Measurements from ENCODE around the gene DISC1.

DISC1 gene

DNA sequence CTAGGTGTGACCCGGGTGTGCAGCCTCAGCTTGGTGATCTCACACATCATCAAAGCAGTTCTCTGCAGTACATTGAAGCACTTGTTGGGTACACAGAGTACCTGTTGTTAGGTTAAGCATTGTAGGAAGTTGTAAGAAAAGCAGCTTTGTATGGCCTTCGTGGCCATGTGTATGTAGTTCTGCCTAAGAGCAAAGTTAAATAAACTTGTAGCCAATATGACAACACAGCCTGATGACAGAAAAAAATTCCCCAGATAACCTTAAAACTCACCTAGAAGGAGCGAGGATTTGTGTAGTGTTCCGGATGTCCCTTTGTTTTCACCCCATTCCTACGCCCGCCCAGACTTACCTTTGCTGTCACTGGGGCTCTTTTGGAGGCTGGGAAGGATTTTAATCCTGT, 48.0 kb downstream of the DISC1 start:
- DNase-seq = no peak

DNA sequence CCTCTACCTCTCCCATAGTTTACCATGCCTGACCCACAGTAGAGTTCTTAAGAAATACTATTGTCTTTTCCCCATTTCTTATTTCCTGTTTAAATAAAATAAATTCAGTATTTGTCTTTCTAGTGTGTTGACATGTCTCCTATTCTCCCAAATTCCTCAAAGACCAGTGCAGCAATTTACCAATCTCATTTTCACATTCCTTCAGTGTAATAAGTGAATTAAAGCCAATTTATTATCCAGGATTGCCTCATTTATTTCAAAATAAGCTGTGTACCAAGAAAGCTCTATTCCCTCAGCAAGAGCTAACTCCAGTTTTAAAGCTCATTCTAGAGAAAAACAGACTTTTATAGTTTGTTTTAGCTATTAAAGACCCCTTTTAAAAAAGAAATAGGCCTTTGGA, 49.9 kb downstream of the DISC1 start:
- DNase-seq = no peak

DNA sequence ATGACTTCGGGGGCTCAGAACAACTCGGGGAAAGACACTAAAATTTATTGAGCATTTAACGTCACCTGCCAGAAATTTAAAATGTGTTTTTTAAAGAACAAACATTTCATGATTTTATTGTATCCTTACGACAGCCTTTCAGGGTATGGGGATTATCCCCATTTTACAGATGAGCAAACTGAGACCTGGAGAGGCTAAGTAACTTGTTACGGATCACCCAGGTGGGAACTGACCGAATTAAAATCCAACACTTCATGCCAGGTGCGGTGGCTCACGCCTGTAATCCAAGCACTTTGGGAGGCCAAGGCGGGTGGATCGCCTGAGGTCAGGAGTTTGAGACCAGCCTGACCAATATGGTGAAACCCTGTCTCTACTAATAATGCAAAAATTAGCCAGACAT, 50.9 kb downstream of the DISC1 start:
- no peak for DNase-seq

DNA sequence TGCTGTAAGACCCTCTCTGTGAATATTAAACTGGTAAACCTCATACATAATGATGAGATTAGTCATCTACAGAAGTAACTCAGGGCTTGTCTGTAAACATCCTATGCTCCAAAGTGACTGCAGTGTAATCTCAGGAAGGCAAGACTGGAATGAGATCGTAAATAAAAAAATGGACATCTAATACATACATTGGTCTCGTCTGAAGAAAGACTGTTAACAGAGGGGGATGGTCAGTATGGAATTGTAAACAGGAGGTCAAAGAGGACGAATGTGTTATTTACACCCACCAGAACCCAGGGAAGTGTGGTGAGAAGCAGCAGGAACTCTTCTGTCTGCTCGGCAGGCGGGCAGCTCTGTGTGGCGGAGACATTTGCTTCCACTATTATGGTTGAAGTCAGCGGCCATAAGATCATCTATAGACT, 51.4 kb downstream of the DISC1 start:
- no peak for DNase-seq

DNA sequence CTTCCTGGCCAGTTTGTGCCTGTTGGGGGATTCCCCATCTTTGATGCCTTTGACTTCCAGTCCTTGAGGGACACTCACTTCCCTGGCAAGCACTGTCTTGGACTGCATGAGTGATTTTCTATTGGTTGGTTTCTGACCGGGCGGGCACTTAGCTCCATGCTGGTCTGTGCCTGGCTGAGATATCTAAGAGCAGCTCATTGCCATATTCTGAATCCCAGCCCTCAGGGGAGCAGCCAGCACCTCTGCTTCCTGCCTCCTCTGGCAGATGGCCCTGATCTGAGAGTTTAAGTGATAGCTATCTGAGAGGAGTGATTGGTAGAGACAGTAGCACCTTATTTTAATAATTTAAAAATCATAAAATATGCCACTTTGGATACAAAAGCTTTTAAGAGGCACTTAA, 52.5 kb downstream of the DISC1 start:
- DNase-seq = no peak

DNA sequence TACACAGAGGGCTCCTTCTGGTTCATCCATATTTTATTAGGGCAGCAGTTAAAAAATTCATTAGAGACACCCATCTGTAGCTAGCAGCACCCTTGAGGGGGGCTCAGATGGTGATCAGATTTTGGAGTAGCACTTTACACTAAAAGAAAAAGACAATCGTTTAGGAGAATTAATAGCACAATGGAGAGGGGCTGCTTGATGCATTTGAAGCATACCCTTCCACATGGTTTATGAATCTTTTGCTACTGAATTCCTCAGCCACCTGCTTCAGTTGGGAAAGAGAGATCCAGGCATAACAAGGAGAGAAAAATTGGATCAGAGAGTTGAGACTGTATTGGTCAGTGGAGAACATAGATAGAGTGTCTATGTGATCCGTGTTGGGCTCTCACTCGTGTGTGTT, 54.4 kb downstream of the DISC1 start:
- DNase-seq = no peak

DNA sequence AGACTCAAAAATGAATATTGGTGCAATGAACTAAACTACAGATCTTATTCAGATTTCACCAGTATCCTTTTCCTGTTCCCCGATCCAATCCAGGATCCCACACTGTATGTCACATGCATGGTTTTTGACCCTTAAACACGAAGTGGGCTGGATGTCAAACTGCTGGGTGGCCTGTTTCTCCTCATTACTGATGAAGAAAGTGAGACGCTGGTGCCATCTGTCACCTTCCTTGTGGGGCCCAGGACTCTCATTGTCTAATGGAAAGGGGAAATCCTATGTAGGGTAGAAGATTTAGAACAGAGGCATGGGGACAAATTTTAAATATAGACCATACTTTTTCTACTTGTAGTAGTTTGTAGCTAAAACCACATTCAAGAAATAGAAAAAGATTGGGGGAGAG, 56.2 kb downstream of the DISC1 start:
- DNase-seq = no peak

DNA sequence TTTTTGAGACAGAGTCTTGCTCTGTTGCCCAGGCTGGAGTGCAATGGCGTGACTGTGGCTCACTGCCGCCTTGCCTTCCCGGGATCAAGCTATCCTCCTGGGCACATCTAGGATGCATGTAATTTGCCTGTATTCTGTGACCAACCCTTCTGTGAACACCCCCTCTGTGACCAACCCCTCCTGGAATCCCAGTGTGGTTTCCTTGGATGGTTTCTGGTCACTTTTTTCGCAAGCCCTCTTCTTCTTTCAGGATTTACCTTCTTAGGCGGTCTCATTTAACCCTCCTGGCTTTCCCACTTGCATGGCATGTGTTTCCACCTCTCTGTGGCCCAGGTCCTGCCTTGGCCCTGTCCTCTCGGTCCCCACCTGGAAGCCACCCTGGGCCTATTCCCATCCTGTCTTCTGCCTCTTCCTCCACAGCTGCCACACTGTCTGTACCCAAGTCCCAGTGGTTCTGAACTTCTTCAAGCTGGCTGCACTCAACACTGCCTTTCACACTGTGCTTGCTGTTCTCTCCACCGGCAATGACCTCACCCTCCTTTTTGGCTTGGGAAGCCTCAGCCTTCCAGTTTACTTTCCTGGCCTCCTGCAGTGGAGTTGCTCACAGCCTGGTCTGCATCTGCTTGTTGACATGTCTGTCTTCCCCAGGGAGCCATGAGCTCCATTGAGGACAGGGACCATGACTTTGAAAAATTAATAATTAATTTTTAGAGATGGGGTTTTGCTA, 57.0 kb downstream of the DISC1 start:
- no peak for DNase-seq

DNA sequence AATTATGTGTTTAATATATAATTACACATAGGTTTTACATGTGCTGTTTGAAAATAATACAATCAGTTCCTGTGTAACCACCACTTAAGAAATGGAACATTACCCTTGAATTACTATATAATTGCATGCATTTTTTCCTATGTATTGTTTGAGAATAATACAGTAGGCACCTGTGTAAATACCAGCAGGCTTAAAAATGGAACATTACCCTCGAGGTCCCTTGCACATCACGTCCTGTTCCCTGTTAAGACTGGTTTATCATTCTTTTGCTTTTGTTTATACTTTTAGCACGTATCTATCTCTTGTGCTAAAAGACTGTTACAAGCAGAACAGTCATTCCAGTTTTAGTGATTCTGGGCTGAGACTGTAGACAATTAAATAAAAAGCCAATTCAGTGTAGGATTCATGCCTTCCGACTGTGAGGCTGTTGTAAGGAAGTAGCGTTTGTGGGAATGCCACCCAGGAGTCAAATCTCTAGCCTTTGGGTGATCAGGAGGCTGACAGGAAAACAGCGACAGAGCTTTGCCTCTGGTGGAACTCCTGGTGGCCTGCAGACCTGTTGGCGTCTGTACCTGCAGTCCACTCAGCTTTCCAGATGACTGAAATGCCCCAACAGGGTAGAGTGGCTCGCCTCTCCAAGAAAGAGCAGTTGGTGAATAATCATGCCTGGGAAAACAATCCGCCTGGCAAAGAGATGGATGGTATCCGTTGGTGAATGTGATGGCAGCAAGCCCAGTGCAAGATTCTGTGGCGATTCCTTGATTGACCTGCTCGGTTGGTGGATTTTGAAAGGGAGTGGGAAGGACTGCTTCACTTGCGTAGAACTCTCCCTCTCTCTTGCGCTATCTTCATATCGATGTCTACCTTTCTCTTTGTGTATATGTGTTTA, 58.0 kb downstream of the DISC1 start:
- DNase-seq = no peak

DNA sequence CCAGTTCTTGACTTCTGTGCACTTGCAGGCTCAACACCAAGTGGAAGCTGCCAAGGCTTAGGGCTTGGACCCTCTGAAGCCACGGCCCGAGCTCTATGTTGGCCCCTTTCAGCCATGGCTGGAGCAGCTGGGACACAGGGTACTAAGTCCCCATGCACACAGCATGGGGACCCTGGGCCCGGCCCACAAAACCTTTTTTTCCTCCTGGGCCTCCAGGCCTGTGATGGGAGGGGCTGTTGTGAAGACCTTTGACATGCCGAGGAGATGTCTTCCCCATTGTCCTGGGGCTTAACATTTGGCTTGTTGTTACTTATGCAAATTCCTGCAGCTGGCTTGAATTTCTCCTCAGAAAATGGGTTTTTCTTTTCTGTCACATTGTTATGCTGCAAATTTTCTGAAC, 59.8 kb downstream of the DISC1 start:
- DNase-seq = no peak

DNA sequence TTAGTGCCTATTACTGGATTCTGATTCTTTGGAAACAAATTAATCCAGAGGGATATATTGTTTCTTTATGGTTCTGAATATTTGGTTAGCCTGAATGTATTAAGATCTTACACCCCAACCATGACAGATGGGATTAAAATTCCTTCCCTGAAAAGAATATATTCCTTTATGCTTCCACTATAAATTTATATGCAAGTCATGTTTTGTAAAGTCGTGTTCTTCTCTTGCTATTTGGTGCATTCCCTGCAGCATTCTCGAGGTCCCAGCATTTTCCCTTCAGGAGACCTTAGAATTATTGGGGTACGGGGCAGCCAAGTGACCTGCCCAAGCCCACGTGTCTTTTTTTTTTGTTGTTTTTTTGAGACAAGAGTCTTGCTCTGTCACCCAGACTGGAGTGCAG, 62.4 kb downstream of the DISC1 start:
- no peak for DNase-seq

DNA sequence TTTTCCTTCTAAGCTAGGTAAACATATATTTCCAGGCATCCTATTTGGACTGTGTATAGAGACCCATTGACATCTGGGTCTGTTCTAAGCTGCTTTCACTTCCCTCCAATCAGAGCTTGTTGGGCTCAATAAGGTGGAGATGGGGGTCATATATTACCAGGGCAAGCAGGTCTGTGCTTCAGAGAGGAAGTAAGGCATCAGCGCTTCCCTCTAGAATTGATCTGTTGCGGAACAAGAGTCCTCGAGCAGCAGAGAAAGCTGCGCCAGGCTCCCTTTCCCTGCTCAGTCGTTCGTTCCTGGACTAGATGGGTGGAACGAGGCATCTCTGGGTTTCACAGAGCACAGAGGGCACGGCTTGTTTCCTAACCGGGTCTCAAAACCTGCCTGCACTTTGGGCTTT, 63.5 kb downstream of the DISC1 start:
- DNase-seq = no peak

DNA sequence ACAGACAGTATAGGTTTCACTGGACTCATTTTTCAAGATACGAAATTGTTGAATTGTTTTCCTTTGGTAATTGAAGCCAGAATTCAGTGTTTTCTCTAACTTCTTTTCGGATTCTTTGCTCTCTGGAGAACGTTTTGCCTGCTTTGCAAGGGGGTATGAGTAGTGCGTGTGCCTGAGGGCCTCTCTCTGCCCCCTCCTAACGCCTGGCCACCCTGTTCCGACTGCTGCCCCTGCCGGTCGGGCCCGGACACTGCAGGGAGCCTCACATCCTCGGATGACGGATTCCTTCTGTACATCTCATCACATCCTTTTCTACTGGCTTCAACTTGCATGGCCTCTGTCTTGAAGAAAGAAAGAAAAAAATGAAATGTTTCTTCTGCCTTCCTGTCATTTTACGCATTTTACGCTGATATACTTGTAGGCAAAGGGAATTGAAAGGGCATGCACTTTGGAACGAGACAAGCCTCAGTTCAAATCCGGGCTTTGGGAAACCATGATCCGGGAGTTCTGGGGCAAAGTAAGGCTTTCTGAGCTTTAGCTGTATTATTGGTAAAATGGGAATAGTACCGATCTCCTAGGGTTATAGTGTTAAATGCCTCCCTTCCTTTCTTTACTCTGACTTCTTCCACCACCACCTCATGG, 65.1 kb downstream of the DISC1 start:
- peak; percentile 25 for DNase-seq

DNA sequence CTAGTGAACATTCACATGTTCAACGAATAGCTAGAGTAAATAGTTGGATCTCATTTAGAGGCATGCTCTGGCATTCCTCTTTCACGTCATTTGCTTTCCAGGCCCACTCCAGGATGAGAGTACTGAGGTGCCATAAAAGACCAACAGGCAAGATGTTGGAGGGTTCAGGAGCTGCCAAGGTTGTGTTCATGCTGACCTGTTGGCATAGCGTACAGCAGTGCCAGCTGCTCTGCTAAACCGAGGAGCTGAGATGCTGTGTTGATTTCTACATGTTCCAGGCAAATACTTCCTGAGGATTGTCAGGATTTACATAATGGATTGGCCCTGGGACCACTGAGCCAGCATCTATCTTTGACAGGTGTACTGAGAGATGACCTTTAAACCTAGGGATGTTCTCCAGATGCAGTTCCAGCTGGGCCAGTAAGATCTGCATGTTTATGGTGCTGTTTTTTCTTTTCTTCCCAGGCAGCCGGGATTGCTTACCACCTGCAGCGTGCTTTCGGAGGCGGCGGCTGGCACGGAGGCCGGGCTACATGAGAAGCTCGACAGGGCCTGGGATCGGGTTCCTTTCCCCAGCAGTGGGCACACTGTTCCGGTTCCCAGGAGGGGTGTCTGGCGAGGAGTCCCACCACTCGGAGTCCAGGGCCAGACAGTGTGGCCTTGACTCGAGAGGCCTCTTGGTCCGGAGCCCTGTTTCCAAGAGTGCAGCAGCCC, 66.9 kb downstream of the DISC1 start:
- DNase-seq = peak; percentile 61

DNA sequence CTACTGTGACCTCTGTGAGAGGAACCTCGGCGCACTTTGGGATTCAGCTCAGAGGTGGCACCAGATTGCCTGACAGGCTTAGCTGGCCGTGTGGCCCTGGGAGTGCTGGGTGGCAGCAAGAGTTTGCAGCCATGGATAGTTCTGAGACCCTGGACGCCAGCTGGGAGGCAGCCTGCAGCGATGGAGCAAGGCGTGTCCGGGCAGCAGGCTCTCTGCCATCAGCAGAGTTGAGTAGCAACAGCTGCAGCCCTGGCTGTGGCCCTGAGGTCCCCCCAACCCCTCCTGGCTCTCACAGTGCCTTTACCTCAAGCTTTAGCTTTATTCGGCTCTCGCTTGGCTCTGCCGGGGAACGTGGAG, 67.5 kb downstream of the DISC1 start:
- peak; percentile 84 for DNase-seq

DNA sequence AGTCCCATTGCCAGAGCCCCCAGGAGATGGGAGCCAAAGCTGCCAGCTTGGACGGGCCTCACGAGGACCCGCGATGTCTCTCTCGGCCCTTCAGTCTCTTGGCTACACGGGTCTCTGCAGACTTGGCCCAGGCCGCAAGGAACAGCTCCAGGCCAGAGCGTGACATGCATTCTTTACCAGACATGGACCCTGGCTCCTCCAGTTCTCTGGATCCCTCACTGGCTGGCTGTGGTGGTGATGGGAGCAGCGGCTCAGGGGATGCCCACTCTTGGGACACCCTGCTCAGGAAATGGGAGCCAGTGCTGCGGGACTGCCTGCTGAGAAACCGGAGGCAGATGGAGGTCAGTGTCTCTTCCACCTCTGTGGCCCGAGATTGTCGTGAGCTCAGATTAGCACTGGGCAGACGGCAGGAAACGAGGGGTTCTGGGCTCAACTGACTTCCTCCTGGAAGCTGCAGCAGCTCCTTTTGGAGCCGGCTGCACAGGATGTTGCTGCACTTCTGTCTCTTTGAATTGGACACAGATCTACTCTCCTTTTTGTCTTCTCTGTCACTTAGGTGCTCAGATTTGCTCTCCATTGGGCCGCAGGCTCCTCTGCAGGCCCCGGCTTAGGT, 68.0 kb downstream of the DISC1 start:
- no peak for DNase-seq

DNA sequence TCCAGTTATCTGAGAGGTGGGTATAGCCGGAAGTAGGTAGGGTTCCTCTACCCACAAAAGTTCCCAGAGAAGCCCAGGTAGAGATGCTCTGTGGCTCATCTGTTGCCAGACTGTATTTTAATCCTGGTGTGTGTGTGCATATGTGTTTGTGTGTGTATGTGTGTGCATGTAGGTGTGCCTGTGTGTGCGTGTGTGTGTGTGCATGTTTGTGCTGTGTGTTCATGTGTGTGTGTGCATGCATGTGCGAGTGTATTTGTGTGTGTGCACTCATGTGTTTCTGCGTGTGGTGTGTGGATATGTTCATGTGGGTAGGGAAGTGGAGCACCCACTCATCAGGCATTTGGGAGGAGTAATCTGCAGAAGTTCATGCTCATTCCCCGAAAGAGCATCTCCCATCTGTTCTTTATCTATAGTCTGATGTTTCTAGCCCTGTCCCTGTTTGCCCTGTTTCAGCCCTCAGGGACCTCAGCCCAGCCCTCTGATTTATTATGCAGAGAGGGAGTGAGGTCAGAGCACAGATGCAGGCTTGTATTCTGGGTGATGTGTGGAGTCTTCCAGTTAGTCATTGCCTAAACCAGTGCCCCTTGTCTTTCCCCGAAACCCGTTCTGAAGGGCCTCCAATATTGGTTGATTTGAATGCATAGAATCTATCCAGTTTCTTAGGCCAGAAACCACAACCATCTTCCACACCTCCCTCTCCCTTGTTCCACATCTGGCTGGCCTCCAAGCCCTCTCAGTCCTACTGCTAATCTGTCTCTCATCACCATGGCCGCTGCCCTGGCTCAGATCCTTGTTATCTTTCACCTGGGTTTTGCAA, 69.1 kb downstream of the DISC1 start:
- DNase-seq = no peak

DNA sequence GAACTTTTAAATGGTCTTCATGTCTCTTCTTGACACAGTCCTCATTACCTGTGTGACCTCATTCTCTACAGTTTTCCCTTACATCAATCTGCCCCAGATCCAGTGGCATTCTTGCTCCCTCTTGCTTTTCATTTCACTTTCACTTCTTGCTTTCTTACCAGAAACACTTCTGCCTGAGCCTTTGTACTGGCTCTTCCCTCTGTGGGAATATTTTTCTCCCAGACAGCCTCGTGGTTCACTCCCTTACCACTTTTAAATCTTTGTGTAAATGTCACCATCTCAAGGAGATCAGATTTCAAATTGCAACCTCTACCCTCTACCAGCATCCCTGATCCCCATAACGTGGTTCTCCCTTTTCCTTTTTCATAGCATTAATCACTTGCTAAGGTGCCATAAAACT, 73.2 kb downstream of the DISC1 start:
- DNase-seq = no peak

DNA sequence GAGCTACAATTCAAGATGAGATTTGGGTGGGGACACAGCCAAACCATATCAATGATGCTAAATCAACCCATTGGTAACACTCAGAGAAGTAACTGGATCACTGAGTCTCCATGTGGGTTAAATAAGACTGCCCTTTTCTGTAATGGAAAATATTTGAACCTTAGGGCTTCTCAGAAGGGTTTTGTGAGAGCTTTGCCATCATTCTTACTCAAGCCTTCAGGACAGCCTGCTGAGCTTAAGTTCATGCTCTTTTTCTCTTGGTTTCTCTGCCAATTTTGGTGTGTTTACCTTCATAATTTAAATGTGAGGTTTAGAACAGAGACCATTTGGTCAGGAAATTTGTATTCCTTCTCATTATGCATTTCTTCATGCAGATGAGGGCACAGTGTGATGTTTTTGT, 74.7 kb downstream of the DISC1 start:
- DNase-seq = no peak

DNA sequence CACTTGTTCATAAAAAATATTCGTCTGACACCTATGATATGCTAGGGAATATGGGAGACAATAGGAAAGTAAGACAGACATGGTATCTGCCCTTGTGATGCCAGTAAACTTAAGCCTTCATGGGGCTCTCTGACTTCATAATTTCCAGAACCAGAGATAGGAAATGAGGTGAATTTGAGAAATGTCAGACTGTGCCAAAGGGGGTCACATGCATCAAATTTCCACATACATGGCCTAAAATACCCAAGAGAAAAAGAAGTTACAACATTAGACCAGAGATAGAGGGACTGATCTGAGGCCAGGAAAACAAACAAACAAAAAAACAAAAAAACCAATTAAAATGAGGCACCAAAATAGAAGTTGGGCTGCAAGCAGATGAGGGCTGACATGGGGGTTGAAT, 75.7 kb downstream of the DISC1 start:
- DNase-seq = no peak

DNA sequence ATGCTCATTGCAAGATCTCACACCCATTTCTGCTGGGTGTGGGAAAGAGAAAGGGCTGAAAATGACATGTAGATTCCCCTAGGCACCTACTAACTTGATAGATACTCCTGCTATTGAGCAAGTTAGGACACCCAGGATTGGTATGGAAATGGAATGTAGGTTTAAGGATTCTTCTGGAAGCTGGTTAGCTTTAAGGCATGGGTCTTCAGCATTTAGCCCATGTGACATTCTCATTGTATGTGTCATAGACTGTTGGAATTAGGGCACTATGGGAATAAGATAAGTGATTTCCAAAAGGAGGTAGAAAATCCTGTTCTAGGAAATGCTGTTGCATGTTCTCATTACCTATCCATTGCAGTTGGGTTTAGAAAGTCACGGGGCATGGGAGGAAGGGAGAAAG, 76.2 kb downstream of the DISC1 start:
- no peak for DNase-seq
